GM12892 (cell line): ENCODE data around the gene CCDC194.

Experiments
- DNase-seq: peaks from one replicate; pipeline ENCODE4 v3.0.0; 2011; ENCODE audit not compliant: insufficient read length
- FAIRE-seq: peaks from 2 replicates; lab custom pipeline; 2011; peaks lifted over from hg19 to GRCh38; lab: Jason Lieb, UNC
- POLR2A ChIP-seq: IDR thresholded peaks from 2 replicates; pipeline ENCODE4 v1.6.1; 2011; ENCODE audit warnings: low read depth, low read length, control low read depth
- POLR2AphosphoS5 ChIP-seq: IDR thresholded peaks from 2 replicates; pipeline ENCODE4 v1.6.1; 2011; ENCODE audit warnings: low read depth, low read length, control low read depth
- TAF1 ChIP-seq: IDR thresholded peaks from 2 replicates; pipeline ENCODE4 v1.6.1; 2011; ENCODE audit warnings: low read depth, mild to moderate bottlenecking, control low read depth, low read length, borderline replicate concordance

The CCDC194 gene

GRCh38 chr19:17340871-17341357 lies 53.1 kb downstream of the CCDC194 start:
- DNase-seq: no peak
- TF ChIP-seq POLR2A (no peak), POLR2AphosphoS5 (no peak), TAF1 (no peak)

More at GRCh38 chr19:17340871-17341357, 53.1 kb downstream of the CCDC194 start:
- no peak for FAIRE-seq
